ENCODE results near the gene LTBP1. TPM values are rescaled to one million over a fixed set of nuclear protein-coding genes. Genes with fewer than 3 reads are reported as not detected.

The LTBP1 gene
- total RNA-seq, 2 experiments from 2014 or later: 0.06 TPM; not detected in 1

GRCh38 chr2:33267043-33267442 is 320.3 kb downstream of the LTBP1 start:
- no peak overlapping the region for H3K27ac Mint-ChIP-seq
- Histone ChIP-seq H3K27ac (ENCODE audit: low read depth in 1 of 2, low read length in 2 of 2) (no peak overlapping the region), H3K4me1 (ENCODE audit: insufficient read depth, low read length) (no peaks in the 10 kb centered on the region), H3K27me3 (ENCODE audit: control insufficient read depth in 1 of 2, insufficient read depth in 2 of 2, low read length in 2 of 2) (no peaks in the 10 kb centered on the region), H3K4me3 (ENCODE audit: low read length) (no peak overlapping the region), H3K36me3 (ENCODE audit: insufficient read depth, low read length) (no peaks in the 10 kb centered on the region), H3K9me3 (ENCODE audit: control insufficient read depth in 1 of 2, insufficient read depth in 1 of 2, low read length in 2 of 2) (peaks cover 0 to 15% of the 10 kb centered on the region in 2 experiments)
- CTCF ChIA-PET: no interaction called here
- no peak overlapping the region for H3K4me3 Mint-ChIP-seq
- H3K27me3 Mint-ChIP-seq: no peaks in the 10 kb centered on the region
- intact Hi-C loops (cut with DNase I, micrococcal nuclease): no loop called here
- POLR2A ChIA-PET: no interaction called here
- DNase-seq (no peak), ATAC-seq (ENCODE audit: poor library complexity) (no peak)
- H3K9me3 Mint-ChIP-seq: peaks cover 2% of the 10 kb centered on the region
- no peaks in the 10 kb centered on the region for H3K36me3 Mint-ChIP-seq (ENCODE audit: low read depth)
- peaks cover 4% of the 10 kb centered on the region for H3K4me1 Mint-ChIP-seq (ENCODE audit: low read depth)
- no peak for TF ChIP-seq CTCF (IDR thresholded peaks at IDR 0.05)

- Histone ChIP-seq H3K36me3 (ENCODE audit: insufficient read depth, low read length) (no peaks in the 10 kb centered on the region), H3K27me3 (ENCODE audit: control insufficient read depth in 1 of 2, insufficient read depth in 2 of 2, low read length in 2 of 2) (no peaks in the 10 kb centered on the region), H3K27ac (ENCODE audit: low read depth in 1 of 2, low read length in 2 of 2) (no peak overlapping the region), H3K4me1 (ENCODE audit: insufficient read depth, low read length) (peaks cover 3% of the 10 kb centered on the region), H3K4me3 (ENCODE audit: low read length) (no peak overlapping the region), H3K9me3 (ENCODE audit: control insufficient read depth in 1 of 2, insufficient read depth in 1 of 2, low read length in 2 of 2) (peaks cover 0 to 15% of the 10 kb centered on the region in 2 experiments)
- ChIA-PET CTCF (no interaction called here), POLR2A (no interaction called here)
- Mint-ChIP-seq H3K4me1 (ENCODE audit: low read depth) (peaks cover 7% of the 10 kb centered on the region), H3K36me3 (ENCODE audit: low read depth) (no peaks in the 10 kb centered on the region), H3K9me3 (peaks cover 2% of the 10 kb centered on the region), H3K4me3 (no peak overlapping the region), H3K27ac (no peak overlapping the region), H3K27me3 (no peaks in the 10 kb centered on the region)
- TF ChIP-seq CTCF (IDR thresholded peaks at IDR 0.05): no peak
- ATAC-seq (ENCODE audit: poor library complexity) (no peak), DNase-seq (no peak)
- intact Hi-C loops (cut with DNase I, micrococcal nuclease): no loop called here
These were observed 321.0 kb downstream of the LTBP1 start for GRCh38 chr2:33267756-33268155.

- DNase-seq (no peak), ATAC-seq (ENCODE audit: poor library complexity) (no peak)
- H3K36me3 Mint-ChIP-seq (ENCODE audit: low read depth): no peaks in the 10 kb centered on the region
- H3K27me3 Mint-ChIP-seq: no peaks in the 10 kb centered on the region
- no peaks in the 10 kb centered on the region for H3K36me3 ChIP-seq (ENCODE audit: insufficient read depth, low read length)
- H3K4me1 Mint-ChIP-seq (ENCODE audit: low read depth): peaks cover 7% of the 10 kb centered on the region
- ChIA-PET POLR2A (no interaction called here), CTCF (interaction anchor here (1.1 kb wide), 1 partner anchor 21 kb away, joined by 3 read pairs; no protein-coding TSS in a partner anchor)
- H3K27ac Mint-ChIP-seq: no peak overlapping the region
- no peaks in the 10 kb centered on the region for H3K27me3 ChIP-seq (ENCODE audit: control insufficient read depth in 1 of 2, insufficient read depth in 2 of 2, low read length in 2 of 2)
- H3K4me1 ChIP-seq (ENCODE audit: insufficient read depth, low read length): peaks cover 3% of the 10 kb centered on the region
- H3K9me3 ChIP-seq (ENCODE audit: control insufficient read depth in 1 of 2, insufficient read depth in 1 of 2, low read length in 2 of 2): peaks cover 0 to 15% of the 10 kb centered on the region in 2 experiments
- H3K4me3 ChIP-seq (ENCODE audit: low read length): no peak overlapping the region
- H3K9me3 Mint-ChIP-seq: peaks cover 2% of the 10 kb centered on the region
- no peak overlapping the region for H3K27ac ChIP-seq (ENCODE audit: low read depth in 1 of 2, low read length in 2 of 2)
- TF ChIP-seq CTCF (IDR thresholded peaks at IDR 0.05): no peak
- H3K4me3 Mint-ChIP-seq: no peak overlapping the region
- intact Hi-C loops (cut with DNase I, micrococcal nuclease): no loop called here
These were observed 321.6 kb downstream of the LTBP1 start for GRCh38 chr2:33268246-33268831.
